ENCODE data around the gene SLC46A3. TPM values are rescaled to one million over a fixed set of nuclear protein-coding genes. Genes with fewer than 3 reads are reported as not detected.

Gene SLC46A3
- total RNA-seq, 2 experiments from 2014 or later = 4.3 to 10.2 TPM

DNA sequence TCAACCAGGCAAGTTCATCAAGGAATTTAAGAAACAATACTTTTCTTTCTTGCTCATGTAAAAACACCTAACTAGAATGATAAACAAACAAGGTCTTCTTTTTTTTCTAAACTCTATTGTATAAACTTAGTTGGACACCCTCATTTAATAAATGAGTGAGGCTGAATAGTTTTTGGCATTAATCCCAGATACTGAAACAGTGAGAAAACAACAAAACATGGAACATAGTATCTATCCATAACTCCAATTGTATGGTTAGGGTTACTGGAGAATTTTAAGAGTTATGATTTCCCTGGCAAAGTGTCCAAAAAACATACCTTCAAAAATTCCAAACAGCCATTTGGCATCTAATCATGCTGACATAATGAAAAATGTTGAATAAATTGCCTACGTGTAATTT, 65.7 kb downstream of the SLC46A3 start:
- H3K27ac ChIP-seq (ENCODE audit: low read depth, low read length, poor library complexity, severe bottlenecking) = no peak overlapping the region
- H3K9me3 ChIP-seq (ENCODE audit: low read length) = no peaks in the 10 kb centered on the region
- no peak overlapping the region for H3K4me2 ChIP-seq (ENCODE audit: low read length)
- no peaks in the 10 kb centered on the region for H4K20me1 ChIP-seq (ENCODE audit: insufficient read depth, low read length)
- POLR2A ChIA-PET = no interaction called here
- H3K4me1 ChIP-seq (ENCODE audit: insufficient read depth, low read length, poor library complexity, severe bottlenecking) = peaks cover 11% of the 10 kb centered on the region
- CTCF ChIA-PET (ENCODE audit: unreplicated experiment) = no interaction called here
- no peak overlapping the region for H2AFZ ChIP-seq (ENCODE audit: low read length)
- H3K79me2 ChIP-seq (ENCODE audit: insufficient read depth, low read depth, low read length) = peaks cover 11% of the 10 kb centered on the region; the same call in 1 of the 2 replicates
- DNase-seq (ENCODE audit: low spot score) = no peak
- TF ChIP-seq CTCF (conservative IDR thresholded peaks at IDR 0.05; ENCODE audit: low read length) = no peak
- TF ChIP-seq EZH2phosphoT487 (IDR thresholded peaks at IDR 0.05; ENCODE audit: borderline replicate concordance, low read depth, low read length) = no peak
- H3K36me3 ChIP-seq (ENCODE audit: insufficient read depth, low read length) = no peaks in the 10 kb centered on the region
- no peak overlapping the region for H3K4me3 ChIP-seq (ENCODE audit: low read depth, low read length, poor library complexity, severe bottlenecking)
- H3K9me2 ChIP-seq (ENCODE audit: insufficient read depth, low read length) = no peaks in the 10 kb centered on the region
- BruUV-seq (replicated peaks) = no TSS peak
- intact Hi-C loops (cut with micrococcal nuclease; ENCODE audit: unreplicated experiment) = no loop called here

DNA sequence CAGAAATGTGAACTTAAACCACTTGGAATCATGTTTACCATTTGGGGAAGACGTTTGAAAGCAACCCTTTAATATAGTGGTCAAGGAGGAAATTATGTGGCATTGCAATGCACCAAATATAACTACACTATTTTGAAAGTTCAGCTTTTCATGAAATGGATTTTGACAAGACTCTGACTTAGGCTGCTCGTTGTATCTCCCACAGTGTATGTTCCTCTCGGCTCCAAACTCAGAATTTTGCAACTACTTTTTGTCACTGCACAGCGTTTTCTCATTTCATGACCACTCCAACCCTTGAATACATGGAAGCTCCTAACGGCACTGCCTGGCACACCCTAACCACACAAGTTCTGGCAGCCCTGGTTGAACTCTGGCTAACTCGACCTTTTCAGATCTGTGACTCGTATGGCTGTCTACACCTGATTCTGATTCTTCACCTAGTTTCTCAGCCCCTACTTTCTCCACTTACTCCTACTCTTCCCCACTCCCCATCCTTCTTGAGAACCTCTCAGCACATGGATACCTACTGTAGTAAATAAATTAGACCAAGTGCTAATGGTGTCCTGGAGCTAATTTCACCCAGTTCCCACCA, 66.9 kb downstream of the SLC46A3 start:
- H4K20me1 ChIP-seq (ENCODE audit: insufficient read depth, low read length) = no peaks in the 10 kb centered on the region
- DNase-seq (ENCODE audit: low spot score) = no peak
- H3K9me3 ChIP-seq (ENCODE audit: low read length) = no peaks in the 10 kb centered on the region
- H3K36me3 ChIP-seq (ENCODE audit: insufficient read depth, low read length) = no peaks in the 10 kb centered on the region
- ChIA-PET POLR2A (interaction anchor here (0.5 to 0.7 kb wide), 2 partner anchors 10 to 335 kb away, joined by 3 to 5 read pairs; no protein-coding TSS in a partner anchor), CTCF (ENCODE audit: unreplicated experiment) (no interaction called here)
- H3K27ac ChIP-seq (ENCODE audit: low read depth, low read length, poor library complexity, severe bottlenecking) = no peak overlapping the region
- BruUV-seq (replicated peaks) = no TSS peak
- H3K4me2 ChIP-seq (ENCODE audit: low read length) = no peak overlapping the region
- H3K79me2 ChIP-seq (ENCODE audit: insufficient read depth, low read depth, low read length) = no peaks in the 10 kb centered on the region
- no peaks in the 10 kb centered on the region for H3K9me2 ChIP-seq (ENCODE audit: insufficient read depth, low read length)
- intact Hi-C loops (cut with micrococcal nuclease; ENCODE audit: unreplicated experiment) = no loop called here
- H3K4me3 ChIP-seq (ENCODE audit: low read depth, low read length, poor library complexity, severe bottlenecking) = no peak overlapping the region
- no peak overlapping the region for H2AFZ ChIP-seq (ENCODE audit: low read length)
- TF ChIP-seq EZH2phosphoT487 (IDR thresholded peaks at IDR 0.05; ENCODE audit: borderline replicate concordance, low read depth, low read length) = no peak
- no peak for TF ChIP-seq CTCF (conservative IDR thresholded peaks at IDR 0.05; ENCODE audit: low read length)
- H3K4me1 ChIP-seq (ENCODE audit: insufficient read depth, low read length, poor library complexity, severe bottlenecking) = no peaks in the 10 kb centered on the region

DNA sequence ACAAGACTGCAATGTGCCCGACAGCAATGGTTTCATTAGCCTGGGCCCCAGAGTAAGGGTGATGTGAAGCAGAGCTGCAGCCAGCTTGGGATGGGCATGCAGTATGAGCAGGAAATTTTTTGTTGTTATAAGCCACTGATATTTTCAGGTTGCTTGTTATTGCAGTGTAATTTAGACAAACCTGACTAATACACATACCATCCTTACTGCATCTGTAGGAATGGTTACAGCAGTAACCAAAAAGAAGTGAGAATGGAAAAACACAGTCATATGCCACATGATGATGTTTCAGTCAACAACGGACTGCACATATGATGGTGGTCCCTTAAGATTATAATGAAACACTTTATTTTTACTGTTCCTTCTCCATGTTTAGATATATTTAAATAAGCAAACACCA, 68.5 kb downstream of the SLC46A3 start:
- TF ChIP-seq EZH2phosphoT487 (IDR thresholded peaks at IDR 0.05; ENCODE audit: borderline replicate concordance, low read depth, low read length) (no peak), CTCF (conservative IDR thresholded peaks at IDR 0.05; ENCODE audit: low read length) (no peak)
- Histone ChIP-seq H3K79me2 (ENCODE audit: insufficient read depth, low read depth, low read length) (no peaks in the 10 kb centered on the region), H3K9me2 (ENCODE audit: insufficient read depth, low read length) (no peaks in the 10 kb centered on the region), H3K4me3 (ENCODE audit: low read depth, low read length, poor library complexity, severe bottlenecking) (no peak overlapping the region), H3K27ac (ENCODE audit: low read depth, low read length, poor library complexity, severe bottlenecking) (no peak overlapping the region), H3K36me3 (ENCODE audit: insufficient read depth, low read length) (no peaks in the 10 kb centered on the region), H3K4me1 (ENCODE audit: insufficient read depth, low read length, poor library complexity, severe bottlenecking) (no peaks in the 10 kb centered on the region), H3K9me3 (ENCODE audit: low read length) (no peaks in the 10 kb centered on the region), H2AFZ (ENCODE audit: low read length) (no peak overlapping the region), H3K4me2 (ENCODE audit: low read length) (no peak overlapping the region), H4K20me1 (ENCODE audit: insufficient read depth, low read length) (no peaks in the 10 kb centered on the region)
- BruUV-seq (replicated peaks) = no TSS peak
- ChIA-PET POLR2A (interaction anchor here (0.6 kb wide), 1 partner anchor 297 kb away, joined by 5 read pairs; no protein-coding TSS in a partner anchor), CTCF (ENCODE audit: unreplicated experiment) (no interaction called here)
- intact Hi-C loops (cut with micrococcal nuclease; ENCODE audit: unreplicated experiment) = no loop called here
- no peak for DNase-seq (ENCODE audit: low spot score)
